Measurements from ENCODE around the gene COL7A1. TPM values are rescaled to one million over a fixed set of nuclear protein-coding genes. Genes with fewer than 3 reads are reported as not detected.

The COL7A1 gene
- polyA plus RNA-seq, 1 of the 3 experiments (the other 2 are of a cell fraction) = 10.8 TPM

- CTCF ChIA-PET = interaction anchor here (1.3 to 2.6 kb wide), 2 partner anchors 79 to 114 kb away, joined by 3 to 10 read pairs; no protein-coding TSS in a partner anchor
- POLR2A ChIA-PET = no interaction called here
- 90% methylated on average over 8 of the region's 8 CpGs for WGBS (ENCODE audit: low lambda C conversion rate)
Observed at GRCh38 chr3:48514431-48515227, 80.5 kb downstream of the COL7A1 start.

More at GRCh38 chr3:48514431-48515227, 80.5 kb downstream of the COL7A1 start:
- H3K4me2 ChIP-seq = no peak overlapping the region
- no peak for TF ChIP-seq FOXM1 (IDR thresholded peaks at IDR 0.05; ENCODE audit: low read depth)
- H3K9me3 ChIP-seq = no peaks in the 10 kb centered on the region
- no peaks in the 10 kb centered on the region for H3K9me2 ChIP-seq
- H3F3A ChIP-seq (replicated peaks; ENCODE audit: insufficient read depth) = no peaks in the 10 kb centered on the region
- no peak for DNase-seq
- H3K4me1 ChIP-seq (ENCODE audit: control insufficient read depth in 1 of 2, insufficient read depth in 2 of 2, low read depth in 1 of 2, low read length in 1 of 2) = no peaks in the 10 kb centered on the region
- no peaks in the 10 kb centered on the region for H3K36me3 ChIP-seq (replicated peaks in 1 of 2; ENCODE audit: control insufficient read depth in 1 of 2, insufficient read depth in 2 of 2, low read length in 1 of 2)
- no peaks in the 10 kb centered on the region for H3K27me3 ChIP-seq (ENCODE audit: insufficient read depth)
- H2AFZ ChIP-seq (ENCODE audit: low read depth) = no peak overlapping the region
- H3K27ac ChIP-seq (ENCODE audit: low read depth in 2 of 2, low read length in 1 of 2) = no peak overlapping the region
- H3K79me2 ChIP-seq (ENCODE audit: insufficient read depth) = no peaks in the 10 kb centered on the region
- no peaks in the 10 kb centered on the region for H4K20me1 ChIP-seq (ENCODE audit: insufficient read depth)
- H3K9ac ChIP-seq = no peak overlapping the region
- no peak overlapping the region for H3K4me3 ChIP-seq (ENCODE audit: low read depth in 2 of 2, low read length in 1 of 2)

Small RNAs within 50 kb of the gene (small RNA-seq; reads per million reads assigned to genes)
- gene MIR6823 = 0 to 0.59 (median 0) reads per million in 7 experiments

Other genes starting within 250 kb of the COL7A1 start
- 0.07 TPM in 1 of 2 replicates, not detected in the other for gene FBXW12, start 223.1 kb downstream of the COL7A1 start, polyA plus RNA-seq (2012; rRNA removed)
- gene PLXNB1, start 165.2 kb downstream of the COL7A1 start, polyA plus RNA-seq (2012; rRNA removed) = 38.0 and 39.8 TPM in 2 replicates
- gene CCDC51, start 155.2 kb downstream of the COL7A1 start, polyA plus RNA-seq (2012; rRNA removed) = 24.2 and 29.6 TPM in 2 replicates
- 393 and 438 TPM in 2 replicates for gene TMA7, start 155.1 kb downstream of the COL7A1 start, polyA plus RNA-seq (2012; rRNA removed)
- gene ATRIP, start 148.6 kb downstream of the COL7A1 start, polyA plus RNA-seq (2012; rRNA removed) = 5.6 and 6.5 TPM in 2 replicates
- gene SHISA5, start 91.2 kb downstream of the COL7A1 start, polyA plus RNA-seq (2012; rRNA removed) = 141 and 194 TPM in 2 replicates
- gene PFKFB4, start 38.5 kb downstream of the COL7A1 start, polyA plus RNA-seq (2012; rRNA removed) = 5.7 and 6.7 TPM in 2 replicates
- gene UCN2, start 31.5 kb downstream of the COL7A1 start, polyA plus RNA-seq (2012; rRNA removed) = 0.50 and 0.69 TPM in 2 replicates
- gene UQCRC1, start 14.3 kb upstream of the COL7A1 start, polyA plus RNA-seq (2012; rRNA removed) = 284 and 317 TPM in 2 replicates
- not detected in 2 replicates for gene TMEM89, start 26.4 kb upstream of the COL7A1 start, polyA plus RNA-seq (2012; rRNA removed)
- gene SLC26A6, start 40.1 kb upstream of the COL7A1 start, polyA plus RNA-seq (2012; rRNA removed) = 31.9 and 39.6 TPM in 2 replicates
- 10.0 and 11.7 TPM in 2 replicates for gene CELSR3, start 67.6 kb upstream of the COL7A1 start, polyA plus RNA-seq (2012; rRNA removed)
- gene NCKIPSD, start 90.6 kb upstream of the COL7A1 start, polyA plus RNA-seq (2012; rRNA removed) = 20.4 and 24.9 TPM in 2 replicates
- 178 and 219 TPM in 2 replicates for gene IP6K2, start 121.9 kb upstream of the COL7A1 start, polyA plus RNA-seq (2012; rRNA removed)

Measured in SK-N-SH (cell line).